DLD1 (cell line): ENCODE measurements around the gene ZDHHC11.
"Not testable (repeated sequence)": the region's sequence is repeated elsewhere in the genome, so short reads cannot be mapped to it uniquely, and the experiment has no call there.

Experiments used
- in situ Hi-C: cut with HindIII; loops from 2 replicates; pipeline ENCODE4 v1.10.0; 2017; ENCODE audit warnings: low sequenced_read_pairs

ZDHHC11 gene

GRCh38 chr5:880816-881550 is 30.2 kb upstream of the ZDHHC11 start:
- in situ Hi-C loops = no loop called here

- in situ Hi-C loops = not testable (repeated sequence)
Measured at GRCh38 chr5:878677-879076, 27.9 kb upstream of the ZDHHC11 start.

GRCh38 chr5:878125-878524 is 27.3 kb upstream of the ZDHHC11 start:
- in situ Hi-C loops = no loop called here

GRCh38 chr5:876398-877365 is 25.9 kb upstream of the ZDHHC11 start:
- in situ Hi-C loops = no loop called here

GRCh38 chr5:875931-876330 is 25.1 kb upstream of the ZDHHC11 start:
- in situ Hi-C loops = no loop called here

- in situ Hi-C loops = no loop called here
Measured at GRCh38 chr5:873328-873727, 22.5 kb upstream of the ZDHHC11 start.

GRCh38 chr5:872301-872700 is 21.5 kb upstream of the ZDHHC11 start:
- in situ Hi-C loops = no loop called here

- in situ Hi-C loops = no loop called here
Measured at GRCh38 chr5:871596-872298, 21.0 kb upstream of the ZDHHC11 start.

GRCh38 chr5:870956-871355 is 20.2 kb upstream of the ZDHHC11 start:
- in situ Hi-C loops = no loop called here

GRCh38 chr5:868428-869135 is 17.8 kb upstream of the ZDHHC11 start:
- in situ Hi-C loops = no loop called here

GRCh38 chr5:867300-867870 is 16.6 kb upstream of the ZDHHC11 start:
- in situ Hi-C loops = no loop called here

GRCh38 chr5:865771-866170 is 15.0 kb upstream of the ZDHHC11 start:
- in situ Hi-C loops = no loop called here

- in situ Hi-C loops = no loop called here
Measured at GRCh38 chr5:865168-865521, 14.4 kb upstream of the ZDHHC11 start.

- in situ Hi-C loops = no loop called here
Measured at GRCh38 chr5:864492-865167, 13.8 kb upstream of the ZDHHC11 start.

GRCh38 chr5:863244-863805 is 12.5 kb upstream of the ZDHHC11 start:
- in situ Hi-C loops = no loop called here

GRCh38 chr5:862367-863243 is 11.8 kb upstream of the ZDHHC11 start:
- in situ Hi-C loops = no loop called here

GRCh38 chr5:861442-862366 is 10.9 kb upstream of the ZDHHC11 start:
- in situ Hi-C loops = no loop called here
